Panc1 (cell line): Measurements from ENCODE around the gene CHTF18. TPM values are rescaled to one million over a fixed set of nuclear protein-coding genes. Genes with fewer than 3 reads are reported as not detected.

Experiments used
- ATAC-seq: fragments of 200-7000 bp; cut with Tn5 transposase; 2 replicates; pipeline ENCODE4 v1.9.1; 2020; ENCODE audit warnings: mild to moderate bottlenecking, moderate library complexity
- BruUV-seq: library from RNA; stranded (reverse); fragments of 400-500 nt; replicated peaks from 2 replicates; lab custom pipeline; 2021; lab: Mats Ljungman, UMichigan
- CTCF ChIA-PET: fragments of 300-600 bp; sonication (Branson Sonifier 250); formaldehyde crosslinking; loops from one replicate; lab custom pipeline; 2022; ENCODE audit warnings: antibody characterized with exemption; lab: Charles Lee
- POLR2A ChIA-PET: fragments of 300-600 bp; sonication (Branson Sonifier 250); formaldehyde crosslinking; loops from one replicate; lab custom pipeline; 2022; ENCODE audit warnings: antibody characterized with exemption; lab: Charles Lee
- DNase-seq: peaks from one replicate; pipeline ENCODE4 v3.0.0-alpha.2; 2010; ENCODE audit warnings: low read depth, low spot score
- H3K27ac ChIP-seq: 2 replicates; pipeline ENCODE4 v1.5.1; 2011; ENCODE audit warnings: mild to moderate bottlenecking, low read length, inconsistent platforms
- H3K27me3 ChIP-seq: fragments of 200-500 bp; sonication (Bioruptor generic); 2 replicates; pipeline ENCODE4 v1.6.0; 2014; ENCODE audit warnings: low read length, inconsistent platforms; ENCODE audit not compliant: control insufficient read depth, insufficient read depth
- H3K36me3 ChIP-seq: fragments of 200-500 bp; sonication (Bioruptor generic); 2 replicates; pipeline ENCODE4 v1.5.1; 2014; ENCODE audit warnings: inconsistent platforms, mild to moderate bottlenecking, low read length, moderate library complexity; ENCODE audit not compliant: control insufficient read depth, insufficient read depth
- H3K4me1 ChIP-seq: 2 replicates; pipeline ENCODE4 v1.5.1; 2011; ENCODE audit warnings: inconsistent platforms, mild to moderate bottlenecking, low read length, moderate library complexity; ENCODE audit not compliant: control insufficient read depth, insufficient read depth
- H3K4me3 ChIP-seq, 2 experiments: 2 replicates each; pipeline ENCODE4 v1.5.1; 2011 to 2012; ENCODE audit warnings: low read depth in 2 of 2, low read length in 2 of 2, mild to moderate bottlenecking in 2 of 2, inconsistent platforms in 1 of 2, moderate library complexity in 1 of 2
- H3K9me3 ChIP-seq: fragments of 200-500 bp; sonication (Bioruptor generic); 2 replicates; pipeline ENCODE4 v1.5.1; 2014; ENCODE audit warnings: low read depth, mild to moderate bottlenecking, inconsistent platforms, low read length, moderate library complexity; ENCODE audit not compliant: control insufficient read depth, insufficient read depth
- POLR2AphosphoS5 ChIP-seq: IDR thresholded peaks from 2 replicates; pipeline ENCODE4 v1.6.1; 2012; ENCODE audit warnings: mild to moderate bottlenecking, low read depth, low read length, moderate library complexity
- SIN3A ChIP-seq: IDR thresholded peaks from 2 replicates; pipeline ENCODE4 v1.6.1; 2012; ENCODE audit warnings: low read depth, mild to moderate bottlenecking, low read length, moderate library complexity, borderline replicate concordance; ENCODE audit not compliant: insufficient read depth
- TCF7L2 ChIP-seq: IDR thresholded peaks from 2 replicates; pipeline ENCODE4 v1.6.1; 2011; ENCODE audit warnings: mild to moderate bottlenecking, low read depth, low read length, inconsistent platforms
- in situ Hi-C: cut with HindIII; loops from 2 replicates; pipeline ENCODE4 v1.10.0; 2016; ENCODE audit warnings: low sequenced_read_pairs, low pct_unique_long_range_greater_than_20kb
- intact Hi-C: fragments of 100-400 bp; cut with micrococcal nuclease; formaldehyde crosslinking; loops from one replicate; pipeline ENCODE4 v1.10.0; 2022; ENCODE audit not compliant: unreplicated experiment
- total RNA-seq: library from RNA; stranded (reverse); gene quantifications from one replicate; pipeline ENCODE4 v1.2.1, GENCODE V29; 2021; ENCODE audit not compliant: unreplicated experiment
- TF ChIP-seq, protein P1 (sequence below), 2 experiments: IDR thresholded peaks; 2 replicates each; pipeline ENCODE4 v1.6.1; 2011 to 2012; ENCODE audit warnings: low read depth in 2 of 2, control low read depth in 1 of 2, low read length in 1 of 2, mild to moderate bottlenecking in 1 of 2, moderate library complexity in 1 of 2; ENCODE audit not compliant: insufficient read depth in 1 of 2
- TF ChIP-seq, protein P2 (sequence below): fragments of 450-650 bp; IDR thresholded peaks from 2 replicates; pipeline ENCODE4 v1.5.1; 2017; ENCODE audit warnings: mild to moderate bottlenecking

CHTF18 gene
- total RNA-seq, 1 experiment from 2014 or later: 118 TPM

DNA sequence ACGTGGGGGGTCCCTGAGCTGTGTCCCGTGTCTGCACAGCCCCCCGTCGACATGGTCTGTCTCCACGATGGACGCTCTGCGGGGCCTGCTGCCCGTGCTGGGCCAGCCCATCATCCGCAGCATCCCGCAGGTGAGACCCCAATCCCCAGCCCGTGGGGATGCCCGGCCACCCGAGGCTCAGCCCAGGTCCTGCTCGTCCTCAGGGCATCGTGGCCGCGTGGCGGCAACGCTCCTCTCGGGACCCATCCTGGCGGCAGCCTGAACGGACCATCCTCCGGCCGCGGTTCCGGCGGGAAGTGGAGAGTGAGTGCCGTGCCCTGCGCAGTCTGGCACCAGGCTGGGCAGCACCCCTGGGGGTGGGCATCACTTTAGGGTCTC is 22.9 kb upstream of the CHTF18 start:
- in situ Hi-C loops: no loop called here
- ChIA-PET POLR2A (interaction anchor here (1.1 kb wide), 1 partner anchor 11 kb away, joined by 11 read pairs; no protein-coding TSS in a partner anchor), CTCF (no interaction called here)
- Histone ChIP-seq H3K36me3 (no peaks in the 10 kb centered on the region), H3K4me3 (no peak overlapping the region), H3K27ac (no peak overlapping the region), H3K9me3 (no peaks in the 10 kb centered on the region), H3K4me1 (peaks cover 17% of the 10 kb centered on the region), H3K27me3 (no peaks in the 10 kb centered on the region)
- no peak for ATAC-seq
- TF ChIP-seq TCF7L2 (no peak), SIN3A (no peak), POLR2AphosphoS5 (no peak)
- TF ChIP-seq, protein P1, sequence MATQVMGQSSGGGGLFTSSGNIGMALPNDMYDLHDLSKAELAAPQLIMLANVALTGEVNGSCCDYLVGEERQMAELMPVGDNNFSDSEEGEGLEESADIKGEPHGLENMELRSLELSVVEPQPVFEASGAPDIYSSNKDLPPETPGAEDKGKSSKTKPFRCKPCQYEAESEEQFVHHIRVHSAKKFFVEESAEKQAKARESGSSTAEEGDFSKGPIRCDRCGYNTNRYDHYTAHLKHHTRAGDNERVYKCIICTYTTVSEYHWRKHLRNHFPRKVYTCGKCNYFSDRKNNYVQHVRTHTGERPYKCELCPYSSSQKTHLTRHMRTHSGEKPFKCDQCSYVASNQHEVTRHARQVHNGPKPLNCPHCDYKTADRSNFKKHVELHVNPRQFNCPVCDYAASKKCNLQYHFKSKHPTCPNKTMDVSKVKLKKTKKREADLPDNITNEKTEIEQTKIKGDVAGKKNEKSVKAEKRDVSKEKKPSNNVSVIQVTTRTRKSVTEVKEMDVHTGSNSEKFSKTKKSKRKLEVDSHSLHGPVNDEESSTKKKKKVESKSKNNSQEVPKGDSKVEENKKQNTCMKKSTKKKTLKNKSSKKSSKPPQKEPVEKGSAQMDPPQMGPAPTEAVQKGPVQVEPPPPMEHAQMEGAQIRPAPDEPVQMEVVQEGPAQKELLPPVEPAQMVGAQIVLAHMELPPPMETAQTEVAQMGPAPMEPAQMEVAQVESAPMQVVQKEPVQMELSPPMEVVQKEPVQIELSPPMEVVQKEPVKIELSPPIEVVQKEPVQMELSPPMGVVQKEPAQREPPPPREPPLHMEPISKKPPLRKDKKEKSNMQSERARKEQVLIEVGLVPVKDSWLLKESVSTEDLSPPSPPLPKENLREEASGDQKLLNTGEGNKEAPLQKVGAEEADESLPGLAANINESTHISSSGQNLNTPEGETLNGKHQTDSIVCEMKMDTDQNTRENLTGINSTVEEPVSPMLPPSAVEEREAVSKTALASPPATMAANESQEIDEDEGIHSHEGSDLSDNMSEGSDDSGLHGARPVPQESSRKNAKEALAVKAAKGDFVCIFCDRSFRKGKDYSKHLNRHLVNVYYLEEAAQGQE (IDR thresholded peaks at IDR 0.05; ENCODE audit: insufficient read depth in 1 of 2, low read depth in 2 of 2, low read length in 1 of 2): no peak
- TF ChIP-seq, protein P2, sequence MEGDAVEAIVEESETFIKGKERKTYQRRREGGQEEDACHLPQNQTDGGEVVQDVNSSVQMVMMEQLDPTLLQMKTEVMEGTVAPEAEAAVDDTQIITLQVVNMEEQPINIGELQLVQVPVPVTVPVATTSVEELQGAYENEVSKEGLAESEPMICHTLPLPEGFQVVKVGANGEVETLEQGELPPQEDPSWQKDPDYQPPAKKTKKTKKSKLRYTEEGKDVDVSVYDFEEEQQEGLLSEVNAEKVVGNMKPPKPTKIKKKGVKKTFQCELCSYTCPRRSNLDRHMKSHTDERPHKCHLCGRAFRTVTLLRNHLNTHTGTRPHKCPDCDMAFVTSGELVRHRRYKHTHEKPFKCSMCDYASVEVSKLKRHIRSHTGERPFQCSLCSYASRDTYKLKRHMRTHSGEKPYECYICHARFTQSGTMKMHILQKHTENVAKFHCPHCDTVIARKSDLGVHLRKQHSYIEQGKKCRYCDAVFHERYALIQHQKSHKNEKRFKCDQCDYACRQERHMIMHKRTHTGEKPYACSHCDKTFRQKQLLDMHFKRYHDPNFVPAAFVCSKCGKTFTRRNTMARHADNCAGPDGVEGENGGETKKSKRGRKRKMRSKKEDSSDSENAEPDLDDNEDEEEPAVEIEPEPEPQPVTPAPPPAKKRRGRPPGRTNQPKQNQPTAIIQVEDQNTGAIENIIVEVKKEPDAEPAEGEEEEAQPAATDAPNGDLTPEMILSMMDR: no peak
- intact Hi-C loops: no loop called here
- DNase-seq: no peak
- BruUV-seq: no TSS peak

DNA sequence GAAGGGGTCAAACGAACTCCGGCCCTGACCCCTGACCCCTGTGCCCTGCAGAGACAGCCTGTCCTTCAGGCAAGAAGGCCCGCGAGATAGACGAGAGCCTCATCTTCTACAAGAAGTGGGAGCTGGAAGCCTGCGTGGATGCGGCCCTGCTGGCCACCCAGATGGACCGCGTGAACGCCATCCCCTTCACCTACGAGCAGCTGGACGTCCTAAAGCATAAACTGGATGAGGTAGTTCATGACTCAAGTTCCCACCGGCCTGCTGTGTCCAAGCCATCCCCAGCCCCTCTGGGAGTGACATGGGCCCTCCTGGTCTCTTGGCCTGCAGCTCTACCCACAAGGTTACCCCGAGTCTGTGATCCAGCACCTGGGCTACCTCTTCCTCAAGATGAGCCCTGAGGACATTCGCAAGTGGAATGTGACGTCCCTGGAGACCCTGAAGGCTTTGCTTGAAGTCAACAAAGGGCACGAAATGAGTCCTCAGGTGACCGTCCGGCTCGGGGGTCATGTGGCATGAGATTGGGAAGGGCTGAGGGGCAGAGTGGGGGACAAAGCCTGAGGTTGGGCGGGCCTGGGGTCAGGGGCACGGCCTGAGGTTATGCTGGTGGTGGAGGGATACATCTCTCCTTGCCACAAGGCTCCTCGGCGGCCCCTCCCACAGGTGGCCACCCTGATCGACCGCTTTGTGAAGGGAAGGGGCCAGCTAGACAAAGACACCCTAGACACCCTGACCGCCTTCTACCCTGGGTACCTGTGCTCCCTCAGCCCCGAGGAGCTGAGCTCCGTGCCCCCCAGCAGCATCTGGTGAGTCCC is 22.2 kb upstream of the CHTF18 start:
- H3K27ac ChIP-seq: no peak overlapping the region
- intact Hi-C loops: no loop called here
- in situ Hi-C loops: no loop called here
- ChIA-PET POLR2A (interaction anchor here (1.1 kb wide), 1 partner anchor 11 kb away, joined by 11 read pairs; no protein-coding TSS in a partner anchor), CTCF (interaction anchor here (0.5 kb wide), 1 partner anchor 20 kb away, joined by 3 read pairs; no protein-coding TSS in a partner anchor)
- no TSS peak for BruUV-seq
- H3K27me3 ChIP-seq: no peaks in the 10 kb centered on the region
- H3K9me3 ChIP-seq: no peaks in the 10 kb centered on the region
- no peaks in the 10 kb centered on the region for H3K36me3 ChIP-seq
- DNase-seq (no peak), ATAC-seq (no peak)
- H3K4me3 ChIP-seq: no peak overlapping the region
- TF ChIP-seq, protein P2: no peak
- TF ChIP-seq, protein P1 (IDR thresholded peaks at IDR 0.05; ENCODE audit: insufficient read depth in 1 of 2, low read depth in 2 of 2, low read length in 1 of 2): no peak
- TF ChIP-seq SIN3A (no peak), TCF7L2 (no peak), POLR2AphosphoS5 (no peak)
- peaks cover 10% of the 10 kb centered on the region for H3K4me1 ChIP-seq
